ENCODE data around the gene KLHL40.

KLHL40 gene

DNA sequence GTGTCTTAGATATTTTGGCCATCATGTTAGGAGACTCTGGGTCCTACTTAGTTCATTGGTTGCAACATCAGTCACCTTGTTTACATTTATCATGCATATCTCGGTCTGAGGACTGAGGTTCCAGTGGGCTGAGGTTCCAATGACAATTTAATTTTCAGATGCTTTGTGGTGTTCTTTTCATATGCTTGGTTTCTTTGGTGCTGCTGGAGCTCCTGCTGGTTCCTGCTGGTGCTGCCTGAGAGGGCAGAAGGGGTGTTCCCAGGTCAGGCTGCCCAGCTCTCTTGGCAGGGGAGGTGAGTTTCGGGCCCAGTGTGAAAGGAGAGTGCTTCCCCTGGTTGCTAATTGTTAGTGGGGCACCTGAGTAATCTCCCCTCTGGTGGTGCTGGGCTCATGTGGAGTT, 6.9 kb upstream of the KLHL40 start:
- H3K27me3 Mint-ChIP-seq, result no peaks in the 10 kb centered on the region
- no peak overlapping the region for H3K4me3 Mint-ChIP-seq
- H3K27ac Mint-ChIP-seq, result no peak overlapping the region

GRCh38 chr3:42680271-42680670, 5.1 kb upstream of the KLHL40 start:
- H3K4me3 Mint-ChIP-seq, result no peak overlapping the region
- no peak overlapping the region for H3K27ac Mint-ChIP-seq
- H3K36me3 Mint-ChIP-seq, result peaks cover 3% of the 10 kb centered on the region
- no peaks in the 10 kb centered on the region for H3K4me1 Mint-ChIP-seq
- H3K27me3 Mint-ChIP-seq, result peaks cover 1% of the 10 kb centered on the region
- H3K9me3 Mint-ChIP-seq, result peaks cover 22% of the 10 kb centered on the region

More for the DNA sequence above, 6.9 kb upstream of the KLHL40 start:
- Mint-ChIP-seq H3K9me3 (peaks cover 22% of the 10 kb centered on the region), H3K4me1 (no peaks in the 10 kb centered on the region), H3K36me3 (peaks cover 3% of the 10 kb centered on the region)

- H3K4me1 Mint-ChIP-seq, result no peaks in the 10 kb centered on the region
- peaks cover 3% of the 10 kb centered on the region for H3K27me3 Mint-ChIP-seq
- H3K36me3 Mint-ChIP-seq, result peaks cover 3% of the 10 kb centered on the region
- H3K27ac Mint-ChIP-seq, result no peak overlapping the region
- peaks cover 22% of the 10 kb centered on the region for H3K9me3 Mint-ChIP-seq
- no peak overlapping the region for H3K4me3 Mint-ChIP-seq
Observed at GRCh38 chr3:42680806-42681205, 4.5 kb upstream of the KLHL40 start.

- Mint-ChIP-seq H3K9me3 (peaks cover 22% of the 10 kb centered on the region), H3K4me1 (no peaks in the 10 kb centered on the region)
Observed at GRCh38 chr3:42681361-42682038, 3.8 kb upstream of the KLHL40 start.

GRCh38 chr3:42682301-42683070, 2.9 kb upstream of the KLHL40 start:
- no peak overlapping the region for H3K27ac Mint-ChIP-seq
- H3K9me3 Mint-ChIP-seq, result peaks cover 16% of the 10 kb centered on the region
- H3K4me3 Mint-ChIP-seq, result no peak overlapping the region
- H3K4me1 Mint-ChIP-seq, result no peaks in the 10 kb centered on the region
- peaks cover 6% of the 10 kb centered on the region for H3K27me3 Mint-ChIP-seq
- H3K36me3 Mint-ChIP-seq, result peaks cover 3% of the 10 kb centered on the region

More at GRCh38 chr3:42681361-42682038, 3.8 kb upstream of the KLHL40 start:
- Mint-ChIP-seq H3K4me3 (no peak overlapping the region), H3K27me3 (peaks cover 4% of the 10 kb centered on the region), H3K36me3 (peaks cover 3% of the 10 kb centered on the region), H3K27ac (no peak overlapping the region)

GRCh38 chr3:42683875-42684598, 1.3 kb upstream of the KLHL40 start:
- Mint-ChIP-seq H3K4me1 (no peaks in the 10 kb centered on the region), H3K9me3 (peaks cover 3% of the 10 kb centered on the region), H3K36me3 (no peaks in the 10 kb centered on the region), H3K27me3 (peaks cover 6% of the 10 kb centered on the region), H3K27ac (no peak overlapping the region), H3K4me3 (no peak overlapping the region)

DNA sequence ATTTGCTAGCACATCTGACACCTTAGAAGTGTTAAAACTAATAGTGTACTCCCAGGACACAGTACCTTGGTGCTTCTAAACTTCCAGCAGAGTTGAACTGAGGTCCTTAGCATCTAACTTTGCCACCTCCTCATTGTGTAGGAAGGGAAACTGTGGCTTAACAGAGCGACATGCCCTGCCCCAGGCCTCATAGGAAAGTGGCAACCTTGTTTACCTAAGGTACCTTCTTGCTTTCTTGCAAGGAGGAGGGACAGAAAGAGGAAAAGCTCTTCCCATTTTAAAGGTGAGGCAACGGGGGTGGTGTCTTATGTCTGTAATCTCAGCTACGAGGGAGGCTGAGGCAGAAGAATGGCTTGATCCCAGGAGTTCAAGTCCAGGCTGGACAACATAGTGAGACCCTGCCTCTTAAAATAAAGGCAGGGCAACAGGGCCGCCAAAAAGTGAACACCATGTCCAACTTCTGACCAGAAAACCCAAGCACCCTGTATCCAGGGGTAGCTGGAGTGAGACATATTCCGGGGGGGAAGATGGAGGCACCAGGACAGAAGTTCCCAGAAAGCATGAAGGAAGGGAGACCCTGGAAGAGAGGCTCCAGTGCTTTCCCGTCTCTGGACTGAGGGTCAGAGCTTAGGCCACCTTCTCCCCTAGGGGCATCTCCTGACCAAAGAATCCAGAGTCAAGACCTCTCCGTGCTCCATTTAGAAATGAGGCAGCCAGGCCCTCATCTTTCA, 540 bp upstream of the KLHL40 start:
- Mint-ChIP-seq H3K4me1 (no peaks in the 10 kb centered on the region), H3K27me3 (peaks cover 6% of the 10 kb centered on the region), H3K36me3 (no peaks in the 10 kb centered on the region), H3K9me3 (no peaks in the 10 kb centered on the region), H3K27ac (no peak overlapping the region), H3K4me3 (no peak overlapping the region)

DNA sequence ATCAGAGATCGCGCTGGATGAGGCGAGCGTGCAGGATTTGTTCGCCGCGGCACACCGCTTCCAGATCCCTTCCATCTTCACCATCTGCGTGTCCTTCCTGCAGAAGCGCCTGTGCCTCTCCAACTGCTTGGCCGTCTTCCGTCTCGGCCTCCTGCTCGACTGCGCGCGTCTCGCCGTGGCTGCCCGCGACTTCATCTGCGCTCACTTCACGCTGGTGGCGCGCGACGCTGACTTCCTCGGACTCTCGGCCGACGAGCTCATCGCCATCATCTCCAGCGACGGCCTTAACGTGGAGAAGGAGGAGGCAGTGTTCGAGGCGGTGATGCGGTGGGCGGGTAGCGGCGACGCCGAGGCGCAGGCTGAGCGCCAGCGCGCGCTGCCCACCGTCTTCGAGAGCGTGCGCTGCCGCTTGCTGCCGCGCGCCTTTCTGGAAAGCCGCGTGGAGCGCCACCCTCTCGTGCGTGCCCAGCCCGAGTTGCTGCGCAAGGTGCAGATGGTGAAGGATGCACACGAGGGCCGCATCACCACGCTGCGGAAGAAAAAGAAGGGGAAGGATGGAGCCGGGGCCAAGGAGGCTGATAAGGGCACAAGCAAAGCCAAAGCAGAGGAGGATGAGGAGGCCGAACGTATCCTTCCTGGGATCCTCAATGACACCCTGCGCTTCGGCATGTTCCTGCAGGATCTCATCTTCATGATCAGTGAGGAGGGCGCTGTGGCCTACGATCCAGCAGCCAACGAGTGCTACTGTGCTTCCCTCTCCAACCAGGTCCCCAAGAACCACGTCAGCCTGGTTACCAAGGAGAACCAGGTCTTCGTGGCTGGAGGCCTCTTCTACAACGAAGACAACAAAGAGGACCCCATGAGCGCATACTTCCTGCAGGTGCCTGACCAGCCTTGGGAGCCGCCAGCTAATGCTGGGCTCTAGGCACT, 819 bp downstream of the KLHL40 start:
- H3K4me3 Mint-ChIP-seq, result no peak overlapping the region
- no peak overlapping the region for H3K27ac Mint-ChIP-seq
- no peaks in the 10 kb centered on the region for H3K36me3 Mint-ChIP-seq
- H3K9me3 Mint-ChIP-seq, result no peaks in the 10 kb centered on the region
- H3K27me3 Mint-ChIP-seq, result peaks cover 6% of the 10 kb centered on the region
- no peaks in the 10 kb centered on the region for H3K4me1 Mint-ChIP-seq

- H3K4me3 Mint-ChIP-seq, result no peak overlapping the region
- H3K36me3 Mint-ChIP-seq, result no peaks in the 10 kb centered on the region
- peaks cover 6% of the 10 kb centered on the region for H3K27me3 Mint-ChIP-seq
- no peaks in the 10 kb centered on the region for H3K4me1 Mint-ChIP-seq
- no peaks in the 10 kb centered on the region for H3K9me3 Mint-ChIP-seq
- H3K27ac Mint-ChIP-seq, result no peak overlapping the region
Observed at GRCh38 chr3:42686832-42687650, 1.7 kb downstream of the KLHL40 start.

DNA sequence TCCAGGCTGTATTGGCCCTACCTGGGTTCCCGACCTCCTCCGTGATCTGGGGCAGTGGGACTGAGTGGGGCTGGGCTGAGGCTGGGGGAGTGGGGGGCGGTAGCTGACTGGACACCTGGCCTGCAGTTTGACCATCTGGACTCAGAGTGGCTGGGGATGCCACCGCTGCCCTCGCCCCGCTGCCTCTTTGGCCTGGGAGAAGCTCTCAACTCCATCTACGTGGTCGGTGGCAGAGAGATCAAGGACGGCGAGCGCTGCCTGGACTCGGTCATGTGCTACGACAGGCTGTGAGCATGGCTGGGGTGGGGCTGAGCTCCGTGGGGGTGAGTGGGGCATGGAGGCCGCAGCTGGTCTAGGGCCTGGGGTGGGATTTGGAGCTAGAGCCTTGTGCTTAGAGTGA, 2.7 kb downstream of the KLHL40 start:
- peaks cover 6% of the 10 kb centered on the region for H3K27me3 Mint-ChIP-seq
- H3K4me1 Mint-ChIP-seq, result no peaks in the 10 kb centered on the region
- no peak overlapping the region for H3K4me3 Mint-ChIP-seq
- H3K9me3 Mint-ChIP-seq, result no peaks in the 10 kb centered on the region
- no peaks in the 10 kb centered on the region for H3K36me3 Mint-ChIP-seq
- no peak overlapping the region for H3K27ac Mint-ChIP-seq

GRCh38 chr3:42688487-42689420, 3.4 kb downstream of the KLHL40 start:
- Mint-ChIP-seq H3K4me1 (no peaks in the 10 kb centered on the region), H3K4me3 (no peak overlapping the region), H3K27me3 (peaks cover 6% of the 10 kb centered on the region), H3K9me3 (no peaks in the 10 kb centered on the region), H3K36me3 (no peaks in the 10 kb centered on the region), H3K27ac (no peak overlapping the region)

DNA sequence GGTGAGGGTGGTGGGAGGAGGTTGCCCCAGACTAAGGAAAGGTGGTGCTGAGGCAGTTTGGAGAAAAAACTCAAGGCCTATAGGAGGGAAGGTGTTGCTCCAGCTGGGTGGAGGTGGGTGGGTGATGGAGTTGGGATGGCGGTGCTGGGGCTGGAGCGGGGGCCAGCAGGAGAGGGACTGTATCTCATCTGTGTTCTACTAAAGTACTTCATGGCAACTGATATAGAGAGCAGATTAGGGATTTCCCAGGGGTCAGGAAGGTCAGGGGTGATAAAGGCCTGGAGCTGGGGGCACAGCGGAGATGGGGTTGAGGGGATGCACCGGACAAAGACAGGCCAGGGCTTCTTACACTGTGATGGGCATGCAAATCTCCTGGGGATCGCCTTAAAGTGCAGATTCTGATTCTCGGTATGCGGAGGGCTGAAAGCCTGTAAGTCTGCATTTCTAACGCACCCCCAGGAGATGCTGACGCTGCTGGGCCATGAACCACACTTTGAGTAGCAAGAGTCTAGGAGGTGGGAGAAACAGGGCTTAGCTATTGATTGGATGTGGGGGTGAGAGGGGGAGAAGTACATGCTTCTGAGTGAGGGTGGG, 4.2 kb downstream of the KLHL40 start:
- no peaks in the 10 kb centered on the region for H3K4me1 Mint-ChIP-seq
- H3K9me3 Mint-ChIP-seq, result no peaks in the 10 kb centered on the region
- no peak overlapping the region for H3K4me3 Mint-ChIP-seq
- H3K36me3 Mint-ChIP-seq, result no peaks in the 10 kb centered on the region
- H3K27me3 Mint-ChIP-seq, result peaks cover 6% of the 10 kb centered on the region
- no peak overlapping the region for H3K27ac Mint-ChIP-seq

GRCh38 chr3:42690191-42690590, 4.9 kb downstream of the KLHL40 start:
- Mint-ChIP-seq H3K27ac (no peak overlapping the region), H3K4me3 (no peak overlapping the region), H3K9me3 (no peaks in the 10 kb centered on the region), H3K36me3 (no peaks in the 10 kb centered on the region), H3K4me1 (no peaks in the 10 kb centered on the region), H3K27me3 (peaks cover 5% of the 10 kb centered on the region)
